Neural cell (in vitro differentiated cells): Measurements from ENCODE around the gene SLC7A1. TPM values are rescaled to one million over a fixed set of nuclear protein-coding genes. Genes with fewer than 3 reads are reported as not detected.

Experiments used
- H2AFZ ChIP-seq: fragments of 200-600, 300-800 bp; sonication (generic), shearing (Covaris generic); 2 replicates; pipeline ENCODE4 v1.6.0; 2014; ENCODE audit warnings: low read depth, mild to moderate bottlenecking, antibody characterized with exemption, low read length, moderate library complexity
- H3F3A ChIP-seq: fragments of 200-600 bp; shearing (Covaris generic); 2 replicates; pipeline ENCODE4 v1.6.1; 2016; ENCODE audit warnings: mild to moderate bottlenecking, moderate library complexity, mixed read lengths, antibody characterized with exemption, low read length; ENCODE audit not compliant: insufficient read depth, poor library complexity, severe bottlenecking
- H3K27ac ChIP-seq: fragments of 200-600, 300-800 bp; sonication (generic), shearing (Covaris generic); 2 replicates; pipeline ENCODE4 v1.5.1; 2014; ENCODE audit warnings: mild to moderate bottlenecking, low read length, moderate library complexity
- H3K27me3 ChIP-seq: fragments of 300-800, 200-600 bp; sonication (generic), shearing (Covaris generic); 2 replicates; pipeline ENCODE4 v1.6.0; 2014; ENCODE audit warnings: mild to moderate bottlenecking, low read depth, low read length, moderate library complexity; ENCODE audit not compliant: insufficient read depth
- H3K36me3 ChIP-seq: fragments of 300-800, 200-600 bp; sonication (generic), shearing (Covaris generic); 2 replicates; pipeline ENCODE4 v1.5.1; 2014; ENCODE audit warnings: mild to moderate bottlenecking, antibody characterized with exemption, low read length, moderate library complexity; ENCODE audit not compliant: insufficient read depth
- H3K4me2 ChIP-seq: fragments of 300-800, 200-600 bp; sonication (generic), shearing (Covaris generic); 2 replicates; pipeline ENCODE4 v1.6.0; 2014; ENCODE audit warnings: mild to moderate bottlenecking, low read length
- H3K4me3 ChIP-seq: fragments of 300-800, 200-600 bp; sonication (generic), shearing (Covaris generic); 2 replicates; pipeline ENCODE4 v1.5.1; 2014; ENCODE audit warnings: mild to moderate bottlenecking, low read length, moderate library complexity
- H3K79me2 ChIP-seq: fragments of 200-600 bp; shearing (Covaris generic); replicated peaks from 2 replicates; pipeline ENCODE4 v1.6.0; 2014; ENCODE audit warnings: mild to moderate bottlenecking, low read length, moderate library complexity; ENCODE audit not compliant: insufficient read depth
- H3K9ac ChIP-seq: fragments of 300-800, 200-600 bp; sonication (generic), shearing (Covaris generic); 2 replicates; pipeline ENCODE4 v1.6.1; 2016; ENCODE audit warnings: mild to moderate bottlenecking, low read length, mixed read lengths
- H3K9me2 ChIP-seq: fragments of 200-600 bp; shearing (Covaris generic); 2 replicates; pipeline ENCODE4 v1.6.1; 2016; ENCODE audit warnings: mild to moderate bottlenecking, low read length, mixed read lengths; ENCODE audit not compliant: insufficient read depth
- H3K9me3 ChIP-seq: fragments of 200-600, 300-800 bp; sonication (generic), shearing (Covaris generic); 2 replicates; pipeline ENCODE4 v1.6.1; 2016; ENCODE audit warnings: mild to moderate bottlenecking, mixed run types, low read length, moderate library complexity, mixed read lengths
- H4K20me1 ChIP-seq: fragments of 200-600 bp; shearing (Covaris generic); 2 replicates; pipeline ENCODE4 v1.6.1; 2016; ENCODE audit warnings: mild to moderate bottlenecking, mixed run types; ENCODE audit not compliant: insufficient read depth
- CTCF ChIP-seq: fragments of 450-650 bp; IDR thresholded peaks from 2 replicates; pipeline ENCODE4 v1.5.1; 2014; ENCODE audit warnings: antibody characterized with exemption, mild to moderate bottlenecking, moderate library complexity; ENCODE audit not compliant: poor library complexity, severe bottlenecking
- EP300 ChIP-seq: fragments of 450-650 bp; conservative IDR thresholded peaks from 2 replicates; pipeline ENCODE4 v1.6.1; 2014; ENCODE audit warnings: antibody characterized with exemption, mild to moderate bottlenecking, moderate library complexity; ENCODE audit not compliant: poor library complexity, severe bottlenecking
- EZH2 ChIP-seq: fragments of 200-600, 300-800 bp; shearing (Covaris generic), sonication (generic); IDR thresholded peaks from 2 replicates; pipeline ENCODE4 v1.6.1; 2014; ENCODE audit warnings: antibody characterized with exemption, low read length, borderline replicate concordance, mild to moderate bottlenecking; ENCODE audit not compliant: insufficient read depth, poor library complexity, severe bottlenecking
- MXI1 ChIP-seq: fragments of 450-650 bp; conservative IDR thresholded peaks from 2 replicates; pipeline ENCODE4 v1.6.1; 2014; ENCODE audit warnings: antibody characterized with exemption, mild to moderate bottlenecking; ENCODE audit not compliant: poor library complexity, severe bottlenecking
- POLR2AphosphoS5 ChIP-seq: IDR thresholded peaks from 2 replicates; pipeline ENCODE4 v1.6.1; 2012
- RAD21 ChIP-seq: fragments of 450-650 bp; conservative IDR thresholded peaks from 2 replicates; pipeline ENCODE4 v1.6.1; 2014; ENCODE audit warnings: antibody characterized with exemption, mild to moderate bottlenecking, moderate library complexity
- REST ChIP-seq: IDR thresholded peaks from 2 replicates; pipeline ENCODE4 v1.6.1; 2012; ENCODE audit warnings: borderline replicate concordance
- SMC3 ChIP-seq: fragments of 450-650 bp; conservative IDR thresholded peaks from 2 replicates; pipeline ENCODE4 v1.6.1; 2014; ENCODE audit warnings: antibody characterized with exemption, mild to moderate bottlenecking, moderate library complexity; ENCODE audit not compliant: poor library complexity
- TAF1 ChIP-seq: IDR thresholded peaks from 2 replicates; pipeline ENCODE4 v1.6.1; 2012; ENCODE audit warnings: low read depth
- polyA plus RNA-seq: library from polyadenylated mRNA; depleted of rRNA; stranded (reverse); fragments of >200 nt; gene quantifications from 2 replicates; pipeline ENCODE4 v1.2.3, GENCODE V29; 2014

SLC7A1 gene
- polyA plus RNA-seq, 1 donor from 2014 or later = 2.6 TPM

- H3K4me2 ChIP-seq = no peak overlapping the region
- peaks cover 3% of the 10 kb centered on the region for H3K79me2 ChIP-seq
- H3K36me3 ChIP-seq = no peaks in the 10 kb centered on the region
- H3K9me2 ChIP-seq = no peaks in the 10 kb centered on the region
- no peak overlapping the region for H3K4me3 ChIP-seq
- H3F3A ChIP-seq = no peaks in the 10 kb centered on the region
- H4K20me1 ChIP-seq = no peaks in the 10 kb centered on the region
- no peak overlapping the region for H3K27ac ChIP-seq
- H3K27me3 ChIP-seq = no peaks in the 10 kb centered on the region
- H3K9ac ChIP-seq = no peak overlapping the region
- no peak overlapping the region for H2AFZ ChIP-seq
- peaks cover 7% of the 10 kb centered on the region for H3K9me3 ChIP-seq
- TF ChIP-seq POLR2AphosphoS5 (no peak), EZH2 (no peak), CTCF (no peak), RAD21 (no peak), TAF1 (no peak), SMC3 (no peak), EP300 (no peak), REST (no peak), MXI1 (no peak)
Observed at GRCh38 chr13:29569253-29570050, 26.0 kb downstream of the SLC7A1 start.

GRCh38 chr13:29568731-29569130, 26.8 kb downstream of the SLC7A1 start:
- H3F3A ChIP-seq = no peaks in the 10 kb centered on the region
- peaks cover 3% of the 10 kb centered on the region for H3K79me2 ChIP-seq
- no peak for TF ChIP-seq CTCF
- no peak for TF ChIP-seq RAD21
- no peak for TF ChIP-seq MXI1
- TF ChIP-seq EZH2 = no peak
- no peak for TF ChIP-seq TAF1
- no peak for TF ChIP-seq SMC3
- no peak for TF ChIP-seq REST
- no peak for TF ChIP-seq EP300
- TF ChIP-seq POLR2AphosphoS5 = no peak
- peaks cover 7% of the 10 kb centered on the region for H3K9me3 ChIP-seq
- H3K9ac ChIP-seq = no peak overlapping the region
- H3K27ac ChIP-seq = no peak overlapping the region
- H3K27me3 ChIP-seq = no peaks in the 10 kb centered on the region
- no peaks in the 10 kb centered on the region for H3K9me2 ChIP-seq
- no peak overlapping the region for H3K4me2 ChIP-seq
- H2AFZ ChIP-seq = no peak overlapping the region
- no peak overlapping the region for H3K4me3 ChIP-seq
- H3K36me3 ChIP-seq = no peaks in the 10 kb centered on the region
- no peaks in the 10 kb centered on the region for H4K20me1 ChIP-seq
